Measurements from ENCODE around the gene MAN1A1. TPM values are rescaled to one million over a fixed set of nuclear protein-coding genes. Genes with fewer than 3 reads are reported as not detected.

MAN1A1 gene
- total RNA-seq, 1 donor = 79.6 TPM

GRCh38 chr6:119134752-119135151 is 214.8 kb downstream of the MAN1A1 start:
- Histone ChIP-seq H2AFZ (ENCODE audit: low read length) (no peak overlapping the region), H4K20me1 (ENCODE audit: insufficient read depth, low read length) (no peaks in the 10 kb centered on the region), H3K9me3 (ENCODE audit: low read depth, low read length) (no peaks in the 10 kb centered on the region), H3K4me3 (ENCODE audit: insufficient read depth, low read length) (no peak overlapping the region), H3K36me3 (ENCODE audit: insufficient read depth, low read length) (no peaks in the 10 kb centered on the region), H3K4me2 (ENCODE audit: insufficient read depth, low read length) (no peak overlapping the region), H3K27me3 (ENCODE audit: insufficient read depth, low read length) (no peaks in the 10 kb centered on the region), H3K79me2 (ENCODE audit: insufficient read depth, low read length) (no peaks in the 10 kb centered on the region), H3K4me1 (ENCODE audit: insufficient read depth, low read length) (peaks cover 28% of the 10 kb centered on the region), H3K27ac (ENCODE audit: low read depth, low read length) (no peak overlapping the region)
- no peak for TF ChIP-seq CTCF (IDR thresholded peaks at IDR 0.05; ENCODE audit: extremely low read depth, low read depth, low read length)
- DNase-seq (ENCODE audit: insufficient read length, low spot score, missing footprints) = no peak

- Histone ChIP-seq H3K4me3 (ENCODE audit: insufficient read depth, low read length) (no peak overlapping the region), H4K20me1 (ENCODE audit: insufficient read depth, low read length) (no peaks in the 10 kb centered on the region), H3K79me2 (ENCODE audit: insufficient read depth, low read length) (no peaks in the 10 kb centered on the region), H3K27me3 (ENCODE audit: insufficient read depth, low read length) (no peaks in the 10 kb centered on the region), H3K36me3 (ENCODE audit: insufficient read depth, low read length) (no peaks in the 10 kb centered on the region), H3K4me1 (ENCODE audit: insufficient read depth, low read length) (peaks cover 34% of the 10 kb centered on the region), H3K4me2 (ENCODE audit: insufficient read depth, low read length) (no peak overlapping the region), H3K9me3 (ENCODE audit: low read depth, low read length) (no peaks in the 10 kb centered on the region), H2AFZ (ENCODE audit: low read length) (no peak overlapping the region), H3K27ac (ENCODE audit: low read depth, low read length) (no peak overlapping the region)
- TF ChIP-seq CTCF (IDR thresholded peaks at IDR 0.05; ENCODE audit: extremely low read depth, low read depth, low read length) = no peak
- no peak for DNase-seq (ENCODE audit: insufficient read length, low spot score, missing footprints)
These were observed 216.2 kb downstream of the MAN1A1 start for GRCh38 chr6:119133400-119133799.

GRCh38 chr6:119132261-119132981 is 217.1 kb downstream of the MAN1A1 start:
- H3K27ac ChIP-seq (ENCODE audit: low read depth, low read length) = no peak overlapping the region
- no peaks in the 10 kb centered on the region for H3K27me3 ChIP-seq (ENCODE audit: insufficient read depth, low read length)
- peaks cover 29% of the 10 kb centered on the region for H3K4me1 ChIP-seq (ENCODE audit: insufficient read depth, low read length)
- no peaks in the 10 kb centered on the region for H3K36me3 ChIP-seq (ENCODE audit: insufficient read depth, low read length)
- H3K4me2 ChIP-seq (ENCODE audit: insufficient read depth, low read length) = no peak overlapping the region
- H3K9me3 ChIP-seq (ENCODE audit: low read depth, low read length) = no peaks in the 10 kb centered on the region
- H3K4me3 ChIP-seq (ENCODE audit: insufficient read depth, low read length) = no peak overlapping the region
- H4K20me1 ChIP-seq (ENCODE audit: insufficient read depth, low read length) = no peaks in the 10 kb centered on the region
- H3K79me2 ChIP-seq (ENCODE audit: insufficient read depth, low read length) = no peaks in the 10 kb centered on the region
- DNase-seq (ENCODE audit: insufficient read length, low spot score, missing footprints) = no peak
- no peak for TF ChIP-seq CTCF (IDR thresholded peaks at IDR 0.05; ENCODE audit: extremely low read depth, low read depth, low read length)
- H2AFZ ChIP-seq (ENCODE audit: low read length) = no peak overlapping the region

GRCh38 chr6:119129968-119130484 is 219.5 kb downstream of the MAN1A1 start:
- H4K20me1 ChIP-seq (ENCODE audit: insufficient read depth, low read length) = no peaks in the 10 kb centered on the region
- H3K4me1 ChIP-seq (ENCODE audit: insufficient read depth, low read length) = peaks cover 23% of the 10 kb centered on the region
- no peaks in the 10 kb centered on the region for H3K27me3 ChIP-seq (ENCODE audit: insufficient read depth, low read length)
- no peak overlapping the region for H3K4me3 ChIP-seq (ENCODE audit: insufficient read depth, low read length)
- no peak overlapping the region for H2AFZ ChIP-seq (ENCODE audit: low read length)
- H3K4me2 ChIP-seq (ENCODE audit: insufficient read depth, low read length) = peak overlapping the region; percentile 75
- peak overlapping the region; percentile 81 for H3K27ac ChIP-seq (ENCODE audit: low read depth, low read length)
- H3K36me3 ChIP-seq (ENCODE audit: insufficient read depth, low read length) = no peaks in the 10 kb centered on the region
- H3K79me2 ChIP-seq (ENCODE audit: insufficient read depth, low read length) = no peaks in the 10 kb centered on the region
- no peak for TF ChIP-seq CTCF (IDR thresholded peaks at IDR 0.05; ENCODE audit: extremely low read depth, low read depth, low read length)
- DNase-seq (ENCODE audit: insufficient read length, low spot score, missing footprints) = no peak
- H3K9me3 ChIP-seq (ENCODE audit: low read depth, low read length) = no peaks in the 10 kb centered on the region
